ENCODE data around the gene KRT25.
"Not testable (repeated sequence)": the region's sequence is repeated elsewhere in the genome, so short reads cannot be mapped to it uniquely, and the experiment has no call there.

The KRT25 gene

GRCh38 chr17:40750391-40750790, 4.7 kb downstream of the KRT25 start:
- no peak for DNase-seq

DNA sequence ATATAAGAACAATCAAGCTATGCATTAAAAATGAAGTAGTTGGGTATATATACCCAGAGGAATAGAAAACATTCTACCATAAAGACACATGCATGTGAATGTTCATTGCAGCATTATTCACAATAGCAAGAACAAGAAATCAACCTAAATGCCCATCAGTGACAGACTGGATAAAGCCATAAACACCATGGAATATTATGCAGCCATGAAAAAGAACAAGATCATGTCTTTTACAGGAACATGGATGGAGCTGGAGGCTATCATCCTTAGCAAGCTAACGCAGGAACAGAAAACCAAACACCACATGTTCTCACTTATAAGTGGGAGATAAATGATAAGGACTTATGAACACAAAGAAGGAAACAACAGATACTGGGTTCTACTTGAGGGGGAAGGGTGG, 6.5 kb downstream of the KRT25 start:
- DNase-seq, result not testable (repeated sequence)

DNA sequence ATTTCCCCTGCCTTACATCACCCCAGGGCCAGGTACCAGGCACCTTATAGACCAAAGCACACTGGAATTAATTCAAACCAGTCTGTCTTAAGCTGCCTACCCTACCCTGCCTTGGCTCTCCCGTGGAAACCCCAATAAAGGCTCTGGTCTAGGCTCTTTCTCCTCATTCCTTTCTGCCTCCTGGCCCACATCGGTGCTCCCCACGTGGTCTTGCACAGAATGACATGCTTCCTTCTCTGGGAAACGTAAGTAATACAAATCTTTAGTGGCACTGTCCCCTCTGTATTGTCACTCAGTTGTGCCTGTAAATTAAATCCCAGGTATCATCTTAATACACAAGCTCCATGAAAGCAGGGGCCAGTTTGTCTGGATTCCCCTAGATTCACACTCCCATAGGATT, 16.6 kb downstream of the KRT25 start:
- no peak for DNase-seq

DNA sequence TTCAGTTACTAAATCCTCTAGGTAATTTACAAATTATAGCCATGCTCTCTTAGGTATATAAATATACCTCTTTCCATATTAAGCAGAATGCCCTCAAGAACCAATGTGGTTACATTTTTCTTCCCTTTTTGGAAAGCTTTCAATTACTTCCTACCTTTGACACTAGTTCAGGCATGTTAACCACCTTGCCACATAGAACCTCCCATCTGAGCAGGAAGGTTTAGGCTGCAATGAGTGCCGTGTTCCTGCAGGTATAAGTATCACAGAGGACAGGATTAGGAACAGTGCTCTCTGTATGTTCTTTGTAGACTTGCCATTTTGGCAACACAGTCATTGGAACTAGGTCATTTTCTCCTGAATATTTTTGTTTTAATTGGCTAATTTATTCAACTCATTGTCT, 20.1 kb downstream of the KRT25 start:
- no peak for DNase-seq

DNA sequence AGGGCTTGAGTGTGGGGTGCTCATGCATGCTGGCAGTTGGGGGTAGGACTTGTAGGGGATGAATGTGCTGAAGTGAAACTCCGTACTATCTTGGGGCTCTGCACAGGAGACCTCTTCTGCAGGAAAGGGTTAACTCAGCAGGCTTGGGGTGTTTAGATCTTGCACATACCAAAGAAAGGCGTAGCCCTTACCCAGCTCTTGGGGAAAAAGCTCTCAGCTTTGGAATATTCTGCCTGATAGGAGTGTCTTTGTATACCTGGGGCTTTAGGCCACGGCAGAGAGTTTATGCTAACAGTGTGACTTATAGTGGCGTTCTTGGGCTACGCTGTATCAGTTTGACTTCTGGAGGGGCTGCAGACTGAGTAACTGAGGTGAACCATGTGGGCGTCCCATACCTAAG, 21.1 kb downstream of the KRT25 start:
- no peak for DNase-seq

DNA sequence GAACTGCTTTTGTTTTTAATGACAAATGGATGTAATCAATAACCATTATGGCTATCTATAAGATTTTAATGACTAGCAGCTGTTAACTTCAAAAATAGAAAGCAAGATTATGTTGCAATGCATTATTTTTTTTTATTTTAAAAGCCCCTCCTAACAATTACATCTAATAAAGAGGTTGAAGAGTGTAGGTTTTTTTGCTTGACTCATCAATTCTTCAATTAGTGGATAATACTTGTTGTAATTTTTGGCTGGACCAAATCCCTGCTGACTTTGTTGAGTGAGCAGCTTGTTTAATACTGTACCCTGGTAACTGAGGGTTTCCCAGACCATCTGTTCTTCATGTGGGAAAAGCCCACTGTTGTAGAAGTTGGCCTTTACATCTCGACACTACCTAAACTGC, 24.2 kb downstream of the KRT25 start:
- DNase-seq, result no peak

DNA sequence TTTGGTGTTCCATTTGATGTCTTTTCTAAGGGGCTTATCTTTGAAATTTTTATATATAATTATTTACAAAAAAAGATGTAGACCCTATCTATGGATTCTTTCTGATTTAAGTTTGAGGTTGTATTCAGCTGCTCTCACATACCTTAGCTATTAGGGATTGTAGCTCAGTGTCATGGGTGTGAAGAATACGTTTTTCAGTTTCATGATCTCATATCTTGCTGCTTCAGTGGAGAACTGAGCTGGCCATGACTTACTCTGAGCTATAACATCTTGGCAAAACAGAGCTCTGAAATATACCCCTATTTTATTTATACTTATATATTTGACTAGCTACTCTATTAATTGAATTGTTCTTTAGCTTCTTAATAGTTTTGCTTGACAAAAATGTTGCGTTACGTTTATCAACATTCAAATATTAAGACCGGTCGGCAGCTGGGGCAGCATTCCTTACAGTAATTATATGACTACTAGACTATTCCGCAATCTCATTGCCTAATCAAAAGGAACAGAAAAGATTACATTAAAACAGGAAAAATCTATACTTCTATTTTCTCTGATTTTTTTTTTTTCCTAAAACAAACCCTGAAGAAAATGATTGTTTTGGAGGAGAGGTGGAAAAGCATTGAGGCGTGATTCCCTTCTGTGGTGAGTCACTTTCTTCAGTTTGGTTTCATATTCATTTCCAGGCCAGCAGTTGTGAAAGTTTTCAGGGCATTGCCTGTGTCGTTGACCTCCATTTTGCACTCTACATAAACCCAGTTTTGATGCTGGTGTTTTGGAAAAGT, 27.5 kb downstream of the KRT25 start:
- no peak for DNase-seq

- no peak for DNase-seq
Observed at GRCh38 chr17:40726919-40727318, 28.2 kb downstream of the KRT25 start.

- DNase-seq, result no peak
Observed at GRCh38 chr17:40724656-40725055, 30.5 kb downstream of the KRT25 start.

GRCh38 chr17:40722241-40722640, 32.9 kb downstream of the KRT25 start:
- DNase-seq, result no peak

GRCh38 chr17:40720899-40721298, 34.2 kb downstream of the KRT25 start:
- DNase-seq, result no peak

- no peak for DNase-seq
Observed at GRCh38 chr17:40718930-40719329, 36.2 kb downstream of the KRT25 start.

DNA sequence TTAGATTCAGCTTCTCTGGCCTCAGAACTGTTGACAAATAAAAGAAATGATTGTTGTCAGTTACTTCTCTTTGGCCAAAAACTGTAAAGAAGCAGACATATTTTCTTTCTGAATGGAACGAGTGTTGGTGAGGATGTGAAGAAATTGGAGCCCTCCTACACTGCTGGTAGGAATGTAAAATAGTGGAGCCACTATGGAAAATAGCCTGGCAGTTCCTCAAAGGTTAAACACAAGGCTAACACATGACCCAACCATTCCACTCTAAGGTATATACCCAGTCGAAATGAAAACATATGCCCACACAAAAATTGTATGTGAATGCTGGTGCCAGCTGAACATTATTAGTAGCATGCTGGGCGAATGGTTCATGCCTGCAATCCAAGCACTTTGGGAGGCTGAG, 37.4 kb downstream of the KRT25 start:
- no peak for DNase-seq

- no peak for DNase-seq
Observed at GRCh38 chr17:40714473-40714872, 40.7 kb downstream of the KRT25 start.

DNA sequence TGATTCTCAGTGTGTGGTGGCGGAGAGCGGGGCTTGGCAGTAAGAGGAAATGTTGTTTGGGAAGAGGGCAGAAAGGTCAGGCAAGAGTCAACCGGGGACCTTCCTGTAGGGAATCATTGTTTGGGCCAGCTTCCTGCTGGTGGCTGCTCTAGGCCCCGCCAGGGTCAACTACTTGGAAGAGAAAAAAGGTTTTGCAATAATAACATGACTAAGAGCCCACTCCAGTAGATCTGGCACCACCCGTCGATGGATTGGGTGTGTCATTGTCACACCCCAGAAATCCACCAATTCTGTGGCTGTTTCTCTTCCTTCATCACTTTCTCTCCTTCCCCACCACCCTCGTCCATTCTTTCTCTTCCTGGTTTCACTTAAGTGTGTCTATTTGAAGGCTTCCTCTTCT, 47.4 kb downstream of the KRT25 start:
- no peak for DNase-seq

GRCh38 chr17:40705584-40705983, 49.5 kb downstream of the KRT25 start:
- no peak for DNase-seq

DNA sequence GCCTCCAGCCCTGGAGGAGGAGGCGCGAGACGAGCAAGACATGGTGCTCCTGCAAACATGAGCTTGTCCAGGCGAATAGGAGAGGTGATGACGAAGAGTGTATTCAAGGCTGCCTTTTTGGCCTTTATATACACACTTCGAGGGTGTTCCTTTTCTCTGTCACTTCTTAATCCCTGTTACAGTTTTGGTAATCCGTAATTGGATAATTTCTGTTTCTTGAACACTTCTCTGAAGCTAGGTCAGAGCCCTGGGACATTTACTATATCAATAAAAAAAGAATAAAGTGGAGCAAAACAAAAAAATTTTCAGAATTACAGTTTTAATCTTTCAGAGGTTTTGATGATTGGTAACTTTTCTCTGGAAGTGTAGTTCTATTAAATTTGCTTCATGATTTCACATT, 51.5 kb downstream of the KRT25 start, which contains the start of gene KRT24:
Gene KRT24 (minus strand): TSS at position 101 of the 400 bp plus-strand sequence. CDS start 59 bp downstream, at position 42.
- DNase-seq, result no peak

- no peak for DNase-seq
Observed at GRCh38 chr17:40702271-40702670, 52.9 kb downstream of the KRT25 start.

DNA sequence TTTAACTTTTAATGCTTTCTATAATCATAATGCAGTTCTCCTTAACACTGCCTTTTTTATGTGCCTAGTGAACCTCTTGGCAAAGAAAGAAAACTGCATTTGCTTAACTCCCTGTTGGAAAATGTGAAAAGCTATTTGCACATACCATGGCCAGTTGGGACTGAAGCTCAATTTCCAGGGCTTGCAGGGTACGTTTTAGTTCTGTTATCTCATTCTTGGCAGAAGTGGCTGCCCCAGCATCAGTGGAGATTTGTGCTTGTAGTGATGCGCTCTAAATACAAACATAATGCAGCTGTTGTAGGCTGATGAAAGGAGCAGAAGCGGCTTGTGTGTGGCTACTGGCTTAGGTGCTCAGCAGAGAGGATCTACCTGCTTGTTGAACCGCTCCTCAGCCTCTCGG, 55.3 kb downstream of the KRT25 start:
- no peak for DNase-seq

- no peak for DNase-seq
Observed at GRCh38 chr17:40699371-40699770, 55.8 kb downstream of the KRT25 start.

Measured in NCI-H1092 (cell line).